Stomach (tissue), 4 donors: ENCODE data around the gene NFKBIZ.

Source experiments
- EP300 ChIP-seq: sonication (generic); formaldehyde crosslinking; IDR thresholded peaks from one replicate; pipeline ENCODE4 v1.6.1; 2017; ENCODE audit warnings: antibody characterized with exemption
- POLR2A ChIP-seq, 4 donors: fragments of 450-650 bp; IDR thresholded peaks; one replicate each; pipeline ENCODE4 v1.6.1; 2016; ENCODE audit warnings: antibody characterized with exemption in 4 of 4, control low read depth in 2 of 4, mild to moderate bottlenecking in 1 of 4, moderate library complexity in 1 of 4
- POLR2AphosphoS5 ChIP-seq, 3 donors: sonication (generic); formaldehyde crosslinking; IDR thresholded peaks; one replicate each; pipeline ENCODE4 v1.6.1; 2016; ENCODE audit warnings: antibody characterized with exemption in 3 of 3
- TF ChIP-seq, protein P1 (sequence below), 7 experiments: fragments of 450-650 bp in 4 of 7; fragments of 200-600 bp in 3 of 7; sonication (generic) in 3 of 7; IDR thresholded peaks; one replicate each; pipeline ENCODE4 v1.5.1; 2016 to 2019; ENCODE audit warnings: antibody characterized with exemption in 7 of 7, control low read depth in 2 of 7, mild to moderate bottlenecking in 1 of 7

DNA sequence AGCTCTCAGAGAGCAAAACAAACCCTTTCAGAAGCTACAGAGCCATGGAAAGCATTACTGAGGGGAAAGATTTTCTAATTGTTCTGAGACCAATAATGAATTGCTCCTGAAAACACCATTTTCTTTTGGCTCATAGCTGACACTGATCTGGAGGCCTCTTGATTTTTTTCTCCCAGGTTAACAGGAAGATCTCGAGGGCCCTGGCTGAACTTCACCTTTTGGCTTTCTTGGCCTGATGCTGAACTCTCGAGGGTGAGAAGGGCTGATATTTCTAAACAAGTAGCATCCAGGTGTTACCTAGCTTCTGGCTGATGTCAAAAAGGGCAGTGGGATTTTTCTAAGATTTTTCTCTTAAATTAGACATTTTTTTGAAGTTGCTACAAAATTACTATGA is 19.9 kb upstream of the NFKBIZ start:
- TF ChIP-seq, protein P1, sequence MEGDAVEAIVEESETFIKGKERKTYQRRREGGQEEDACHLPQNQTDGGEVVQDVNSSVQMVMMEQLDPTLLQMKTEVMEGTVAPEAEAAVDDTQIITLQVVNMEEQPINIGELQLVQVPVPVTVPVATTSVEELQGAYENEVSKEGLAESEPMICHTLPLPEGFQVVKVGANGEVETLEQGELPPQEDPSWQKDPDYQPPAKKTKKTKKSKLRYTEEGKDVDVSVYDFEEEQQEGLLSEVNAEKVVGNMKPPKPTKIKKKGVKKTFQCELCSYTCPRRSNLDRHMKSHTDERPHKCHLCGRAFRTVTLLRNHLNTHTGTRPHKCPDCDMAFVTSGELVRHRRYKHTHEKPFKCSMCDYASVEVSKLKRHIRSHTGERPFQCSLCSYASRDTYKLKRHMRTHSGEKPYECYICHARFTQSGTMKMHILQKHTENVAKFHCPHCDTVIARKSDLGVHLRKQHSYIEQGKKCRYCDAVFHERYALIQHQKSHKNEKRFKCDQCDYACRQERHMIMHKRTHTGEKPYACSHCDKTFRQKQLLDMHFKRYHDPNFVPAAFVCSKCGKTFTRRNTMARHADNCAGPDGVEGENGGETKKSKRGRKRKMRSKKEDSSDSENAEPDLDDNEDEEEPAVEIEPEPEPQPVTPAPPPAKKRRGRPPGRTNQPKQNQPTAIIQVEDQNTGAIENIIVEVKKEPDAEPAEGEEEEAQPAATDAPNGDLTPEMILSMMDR (IDR thresholded peaks at IDR 0.05) = no peak
- TF ChIP-seq EP300 (no peak), POLR2A (IDR thresholded peaks at IDR 0.05) (no peak), POLR2AphosphoS5 (IDR thresholded peaks at IDR 0.05) (no peak)
